Tibial nerve (tissue), 3 donors: ENCODE measurements around the gene BLOC1S4.

ENCODE experiments used
- CTCF ChIP-seq, 5 experiments: fragments of 200-600 bp in 3 of 5; fragments of 450-650 bp in 2 of 5; sonication (generic) in 3 of 5; IDR thresholded peaks; one replicate each; pipeline ENCODE4 v1.5.1; 2016 to 2019; ENCODE audit warnings: antibody characterized with exemption in 5 of 5, mild to moderate bottlenecking in 3 of 5, moderate library complexity in 2 of 5
- POLR2A ChIP-seq, 2 donors: fragments of 450-650 bp; IDR thresholded peaks; one replicate each; pipeline ENCODE4 v1.6.1; 2017; ENCODE audit warnings: antibody characterized with exemption in 2 of 2, mild to moderate bottlenecking in 2 of 2, moderate library complexity in 2 of 2

DNA sequence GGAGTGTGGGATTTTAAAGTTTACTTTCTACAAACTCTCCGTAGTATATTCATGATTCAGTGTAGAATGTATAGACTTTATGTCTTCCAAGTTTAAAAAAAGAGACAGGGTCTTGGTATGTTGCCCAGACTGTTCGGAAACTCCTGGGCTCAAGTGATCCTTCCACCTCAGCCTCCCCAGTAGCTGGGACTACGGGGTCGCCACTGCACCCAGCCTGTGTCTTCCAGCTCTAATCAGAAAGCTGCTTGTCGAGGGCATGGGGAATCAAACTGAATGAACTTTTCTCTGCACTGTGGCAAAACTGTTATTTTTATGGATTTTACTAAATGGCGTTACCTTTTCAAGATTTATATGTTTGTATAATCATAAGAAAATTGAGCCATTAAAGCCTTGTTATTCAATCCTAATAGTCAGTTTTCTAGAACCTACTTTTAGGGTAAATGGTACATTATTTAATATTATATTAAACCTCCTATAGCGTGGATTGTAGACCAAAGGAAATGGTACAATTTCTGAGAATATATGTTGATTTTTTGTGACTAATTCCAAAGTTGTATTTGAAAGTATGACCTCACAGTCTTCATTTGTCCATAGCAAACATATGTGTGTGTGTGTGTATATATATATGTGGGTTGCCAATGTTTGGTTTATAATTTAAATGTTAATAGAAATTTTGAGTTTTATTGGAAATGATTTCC lies 1.1 kb downstream of the BLOC1S4 start:
- TF ChIP-seq CTCF (IDR thresholded peaks at IDR 0.05): no peak
- TF ChIP-seq POLR2A (IDR thresholded peaks at IDR 0.05): no peak
